NCI-H1417 (cell line): ENCODE measurements around the gene TGM4.
"Not testable (repeated sequence)": the region's sequence is repeated elsewhere in the genome, so short reads cannot be mapped to it uniquely, and the experiment has no call there.

Experiments used
- DNase-seq, 3 experiments: peaks; one replicate each; lab custom pipeline; 2025; lab: John Stamatoyannopoulos, UW

The TGM4 gene

GRCh38 chr3:44874308-44874707 is at the start of gene TGM4:
Gene TGM4 (plus strand): TSS chr3:44874608. CDS start chr3:44874679, 71 bp downstream.
- no peak for DNase-seq

DNA sequence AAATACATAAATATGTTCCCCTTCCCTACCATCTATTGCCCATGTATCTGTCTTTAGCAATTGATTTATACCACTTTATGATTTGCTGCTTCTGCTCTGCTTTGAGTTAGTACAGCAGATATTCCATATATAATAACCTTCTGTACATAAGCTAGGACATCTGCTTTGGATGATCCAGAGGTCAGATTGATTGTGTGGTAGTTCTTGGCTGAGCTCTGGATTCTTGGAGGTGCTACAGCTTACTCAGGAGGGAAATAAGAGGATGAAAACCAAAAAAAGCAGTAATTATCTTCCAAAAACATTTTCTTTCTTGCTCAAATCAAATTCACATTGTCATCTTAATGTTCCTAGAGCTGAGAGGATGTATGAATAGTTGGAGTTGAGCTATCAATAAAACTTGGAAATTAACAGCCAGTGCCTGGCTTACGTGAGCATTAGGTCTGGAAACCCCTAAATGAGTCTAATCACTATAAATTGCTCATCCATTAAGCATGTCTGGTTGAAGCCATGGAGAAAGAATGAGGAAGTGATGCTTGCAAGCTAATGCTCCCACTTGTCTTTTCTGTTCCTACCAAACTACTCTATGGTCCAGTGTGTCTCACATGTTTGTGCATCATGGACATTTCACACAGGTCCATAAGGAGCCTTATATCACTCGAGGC is 49.0 kb upstream of the TGM4 start:
- no peak for DNase-seq

DNA sequence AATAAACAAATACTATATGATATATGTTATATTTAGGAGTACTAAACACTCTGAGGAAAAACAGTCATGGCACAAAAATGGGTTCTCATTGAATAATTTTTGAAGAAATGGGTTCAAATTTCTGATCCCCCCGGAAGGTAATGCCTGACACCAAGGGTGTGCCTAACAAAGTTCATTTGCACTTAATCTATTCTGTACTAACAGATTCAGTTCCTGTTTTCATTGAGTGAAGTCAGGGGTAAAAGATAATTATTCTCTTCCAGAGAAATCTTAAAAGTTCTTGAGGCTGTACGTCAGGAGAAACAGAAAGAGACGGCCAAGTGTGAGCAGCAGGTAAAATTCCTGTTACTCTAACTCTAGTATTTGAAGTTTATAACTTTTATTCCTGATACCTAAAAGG is 47.2 kb upstream of the TGM4 start:
- no peak for DNase-seq

GRCh38 chr3:44831232-44831631 is 43.2 kb upstream of the TGM4 start:
- DNase-seq, result no peak

- no peak for DNase-seq
Observed at GRCh38 chr3:44832032-44832431, 42.4 kb upstream of the TGM4 start.

DNA sequence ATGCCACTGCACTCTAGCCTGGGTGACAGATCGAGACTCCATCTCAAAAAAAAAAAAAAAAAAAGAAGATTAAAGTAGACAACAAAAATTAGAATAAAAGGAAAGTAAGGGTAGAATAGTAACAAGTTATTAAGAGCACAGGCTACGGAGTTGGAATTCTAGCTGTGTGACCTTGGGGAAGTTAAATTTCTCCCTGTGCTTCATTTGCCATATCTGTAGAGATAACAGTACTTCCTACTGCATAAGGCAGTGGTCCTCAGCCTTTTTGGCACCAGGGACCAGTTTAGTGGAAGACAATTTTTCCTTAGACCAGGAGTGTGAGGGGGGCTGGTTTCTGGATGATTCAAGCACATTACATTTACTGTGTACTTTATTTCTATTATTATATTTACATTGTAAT is 41.4 kb upstream of the TGM4 start:
- no peak for DNase-seq

DNA sequence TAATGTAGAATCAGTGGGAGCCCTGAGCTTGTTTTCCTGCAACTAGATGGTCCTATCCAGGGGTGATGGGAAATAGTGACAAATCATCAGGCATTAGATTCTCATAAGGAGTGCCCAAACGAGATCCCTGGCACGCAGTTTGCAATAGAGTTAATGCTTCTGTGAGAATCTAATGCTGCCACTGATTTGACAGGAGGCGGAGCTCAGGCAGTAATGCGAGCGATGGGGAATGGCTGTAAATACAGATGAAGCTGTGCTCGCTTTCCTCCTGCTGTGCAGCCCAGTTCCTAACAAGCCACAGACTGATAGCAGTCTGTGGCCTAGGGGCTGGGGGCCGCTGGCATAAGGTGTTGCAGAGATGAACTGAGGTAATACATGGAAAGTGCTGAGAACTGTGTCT is 41.0 kb upstream of the TGM4 start:
- no peak for DNase-seq

DNA sequence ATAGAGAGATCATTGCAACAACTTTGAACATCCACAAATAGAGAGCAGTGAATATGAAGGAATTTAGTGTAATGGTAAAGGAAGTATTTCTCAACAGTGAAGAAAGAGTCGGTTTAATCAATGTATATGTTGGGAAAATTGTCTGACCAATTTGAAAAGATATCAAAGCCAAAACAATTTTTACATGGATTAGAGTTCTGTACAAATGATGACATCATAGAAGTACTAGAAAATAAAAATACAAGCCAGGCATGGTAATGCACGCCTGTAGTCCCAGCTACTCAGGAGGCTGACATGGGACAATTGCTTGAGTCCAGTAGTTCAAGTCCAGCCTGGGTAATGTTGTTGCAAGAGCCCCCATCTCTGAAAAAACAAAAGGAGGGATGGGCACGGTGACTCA is 38.7 kb upstream of the TGM4 start:
- no peak for DNase-seq

DNA sequence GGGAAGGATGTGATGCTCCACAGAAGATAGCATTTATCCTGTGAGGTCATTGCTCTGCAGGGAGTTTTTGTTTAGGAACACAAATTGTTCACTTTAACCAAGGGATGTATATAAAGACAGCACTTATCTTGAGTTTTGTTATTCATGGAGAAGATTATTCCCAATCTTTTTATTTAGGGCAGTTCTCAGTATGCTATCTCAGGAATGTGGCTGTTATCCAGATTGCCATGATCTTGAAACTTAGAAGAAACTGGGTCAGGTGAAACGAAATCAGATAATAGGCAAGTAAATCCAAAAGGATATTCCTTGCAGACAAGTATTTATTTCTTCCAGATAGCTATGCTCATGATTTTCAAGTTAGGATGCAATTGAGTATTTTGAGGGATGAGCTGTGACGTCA is 32.0 kb upstream of the TGM4 start:
- no peak for DNase-seq

DNA sequence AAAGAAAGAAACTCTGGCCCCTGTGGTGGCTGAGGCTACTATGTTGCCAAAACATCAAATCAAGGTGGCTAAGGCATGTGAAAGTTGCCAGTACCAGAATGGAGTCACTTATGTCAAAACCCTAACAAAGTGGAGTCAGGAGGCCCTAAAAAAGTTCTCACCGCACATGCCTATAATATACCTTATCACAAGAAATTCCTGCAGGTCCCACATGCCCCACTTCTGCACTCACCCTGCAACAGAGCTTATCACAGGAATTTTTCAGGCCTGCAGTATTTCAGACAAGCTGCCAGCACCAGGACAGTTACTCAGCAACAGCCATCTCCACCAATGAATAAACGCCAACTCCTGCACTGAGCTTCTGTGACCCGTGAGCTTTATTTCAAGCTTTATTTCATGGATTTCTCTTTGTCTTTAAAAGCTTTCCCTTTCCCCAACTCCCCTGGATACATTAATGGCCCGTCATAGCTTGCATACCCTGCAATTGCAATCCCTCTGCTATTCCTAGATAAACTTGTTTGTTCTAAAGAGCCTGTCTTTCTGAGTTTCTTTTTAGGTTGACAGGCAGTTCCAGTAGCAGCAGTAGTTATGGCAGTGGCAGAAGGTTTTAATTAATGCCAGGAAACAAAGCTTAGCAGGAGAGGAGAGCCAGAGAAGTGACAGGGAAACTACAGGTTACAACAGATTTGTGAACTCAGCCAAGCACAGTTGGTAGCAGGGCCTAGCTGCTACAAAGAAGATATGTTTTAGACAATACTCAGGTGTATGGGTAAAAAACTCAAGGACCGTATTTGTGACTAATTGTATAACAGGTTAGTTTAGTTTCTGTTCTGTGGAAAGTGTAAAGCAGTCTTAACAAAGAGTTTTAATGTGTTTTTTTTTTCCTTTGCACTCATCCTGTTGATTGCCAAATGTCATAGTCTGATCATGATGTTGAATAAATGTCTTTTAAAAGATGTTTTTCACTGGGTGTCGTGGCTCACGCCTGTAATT is 28.6 kb upstream of the TGM4 start:
- DNase-seq, result no peak

DNA sequence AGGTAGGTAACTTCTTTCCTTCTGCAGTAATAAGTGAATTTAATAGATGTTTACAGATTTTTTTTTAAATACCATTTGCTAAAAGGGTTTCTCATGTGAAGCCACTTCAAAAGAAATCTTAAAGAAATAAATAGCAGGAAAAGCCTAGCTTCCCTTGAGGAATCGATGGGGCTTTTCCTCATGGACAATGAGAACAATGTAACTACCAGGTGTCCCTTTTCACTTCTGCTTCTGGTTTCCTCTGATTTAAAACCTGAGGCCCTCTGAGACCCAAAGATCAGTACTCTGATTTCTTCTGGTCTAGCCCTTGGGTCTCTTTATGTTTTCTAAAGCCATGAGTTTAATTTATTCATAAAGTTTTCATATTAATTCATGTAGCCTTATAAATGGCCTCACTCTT is 25.8 kb upstream of the TGM4 start:
- no peak for DNase-seq

- not testable (repeated sequence) for DNase-seq
Observed at GRCh38 chr3:44856663-44857062, 17.7 kb upstream of the TGM4 start.

DNA sequence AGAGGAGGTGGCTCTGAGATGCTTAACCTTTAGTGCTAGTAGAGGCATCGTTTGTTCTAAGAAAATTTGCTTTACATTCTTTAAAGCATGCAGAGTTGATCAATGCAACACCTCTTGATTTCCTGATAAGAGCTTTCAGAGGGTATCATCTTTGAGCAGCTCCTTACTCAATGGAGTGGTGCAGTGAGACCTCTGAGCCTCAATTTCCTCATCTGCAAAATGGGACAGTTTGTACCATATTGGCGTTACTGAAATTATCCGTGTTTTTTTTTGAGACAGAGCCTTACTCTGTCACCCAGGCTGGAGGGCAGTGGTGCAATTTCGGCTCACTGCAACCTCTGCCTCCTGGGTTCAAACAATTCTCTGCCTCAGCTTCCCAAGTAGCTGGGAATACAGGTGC is 14.3 kb upstream of the TGM4 start:
- no peak for DNase-seq

- peak; percentile 77 to 90 (median 83) for DNase-seq
Observed at GRCh38 chr3:44861412-44862225, 12.8 kb upstream of the TGM4 start, which contains the start of gene TMEM42. Gene TMEM42 (plus strand): TSS chr3:44861912. CDS start chr3:44861925, 13 bp downstream.

DNA sequence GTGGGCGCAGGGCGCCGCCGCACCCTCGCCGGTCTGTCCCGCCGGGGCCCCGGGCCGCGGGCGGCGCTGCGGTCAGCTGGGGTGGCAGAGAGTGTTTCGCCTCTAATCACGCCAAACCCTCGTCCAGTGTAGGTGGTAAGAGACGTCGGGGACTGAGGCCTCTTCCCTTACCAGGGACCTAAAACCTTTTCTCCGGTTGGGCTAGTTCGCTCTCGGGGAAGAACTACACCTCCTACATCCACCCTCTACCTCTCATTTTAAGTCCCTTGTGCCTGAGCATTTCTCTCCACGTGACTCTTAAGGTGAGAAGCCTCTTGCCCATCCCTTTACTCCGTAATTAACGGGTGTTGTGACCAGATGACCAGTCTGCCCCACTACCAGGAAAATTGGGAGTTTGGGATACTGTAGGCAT is 12.2 kb upstream of the TGM4 start:
- DNase-seq, result peak; percentile 4 to 57 (median 46)

- peak; percentile 14 to 91 (median 62) for DNase-seq
Observed at GRCh38 chr3:44865272-44866035, 9.0 kb upstream of the TGM4 start.

DNA sequence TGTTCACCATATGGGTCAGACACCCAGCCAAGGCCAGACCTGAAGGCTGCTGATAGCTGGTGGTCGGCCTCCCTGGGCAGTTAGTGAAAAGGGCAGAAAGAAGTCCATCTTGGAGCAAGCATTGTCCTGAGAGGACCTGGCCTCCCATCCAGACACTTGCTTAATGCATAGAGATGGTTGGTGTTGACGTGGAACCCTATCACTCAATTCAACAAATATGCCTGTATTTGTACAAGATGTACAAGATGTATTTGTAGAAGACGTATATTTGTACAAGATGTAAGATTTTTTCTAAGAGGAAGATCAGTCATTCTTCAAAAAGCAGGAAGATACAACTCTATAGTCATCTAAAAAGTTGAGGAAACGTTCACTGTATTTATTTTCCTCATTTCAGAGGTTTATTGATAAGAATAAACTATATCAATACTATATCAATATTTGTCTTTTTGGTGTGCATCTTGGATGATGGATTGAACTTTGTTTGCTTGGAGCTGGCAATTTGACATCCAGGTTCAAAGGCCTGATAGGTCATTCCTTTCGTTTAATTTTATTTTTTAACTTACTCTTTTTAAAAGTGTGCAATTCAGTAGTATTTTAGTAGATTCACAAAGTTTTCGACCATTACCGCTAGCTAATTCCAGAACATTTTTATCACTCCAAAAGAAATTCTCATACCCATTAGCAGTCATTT is 6.8 kb upstream of the TGM4 start:
- no peak for DNase-seq

GRCh38 chr3:44870375-44871061 is 3.9 kb upstream of the TGM4 start:
- peak in 2 of 3 experiments; percentile 15 to 56 for DNase-seq

DNA sequence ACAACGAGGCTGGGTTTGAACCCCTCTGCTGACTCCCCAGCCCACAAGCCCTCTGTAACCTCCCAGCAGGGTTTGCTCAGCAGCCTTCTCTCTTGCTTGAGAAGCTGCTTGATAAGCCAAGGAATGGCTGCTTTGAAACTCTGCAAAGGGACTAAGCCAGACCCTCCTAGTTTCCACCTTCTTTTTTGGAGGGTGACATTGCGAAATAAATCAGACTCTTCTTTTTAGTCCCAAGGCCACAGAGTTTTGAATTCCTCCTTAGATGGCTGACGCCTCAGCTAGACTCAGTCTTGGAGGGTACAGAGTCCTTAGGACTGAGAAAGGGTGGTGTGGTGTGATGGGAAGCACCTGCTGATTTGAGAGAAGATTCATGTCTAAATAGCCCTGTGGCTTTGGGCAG is 1.2 kb downstream of the TGM4 start:
- no peak for DNase-seq

GRCh38 chr3:44877333-44877732 is 2.9 kb downstream of the TGM4 start:
- DNase-seq, result no peak
